ENCODE measurements around the gene COX7A2L. TPM values are rescaled to one million over a fixed set of nuclear protein-coding genes. Genes with fewer than 3 reads are reported as not detected.

The COX7A2L gene
- total and polyA plus RNA-seq, 4 experiments from 2014 or later: 77.2 to 267 (median 124) TPM

GRCh38 chr2:42321452-42322064 lies 39.5 kb downstream of the COX7A2L start:
- H3K4me3 Mint-ChIP-seq: peak overlapping the region in 5 of 8 donors; percentile 22 to 70 (median 55)
- H3K4me1 ChIP-seq (ENCODE audit: insufficient read depth, low read length): peaks cover 50% of the 10 kb centered on the region
- H3K36me3 Mint-ChIP-seq: peaks cover 36 to 61% of the 10 kb centered on the region in 2 donors
- H3K9me3 ChIP-seq (ENCODE audit: control insufficient read depth in 1 of 2, low read length in 2 of 2): no peaks in the 10 kb centered on the region
- H3K27ac ChIP-seq (ENCODE audit: low read depth, low read length): no peak overlapping the region
- H3K4me3 ChIP-seq (ENCODE audit: low read length in 2 of 2): no peak overlapping the region
- no peaks in the 10 kb centered on the region for H3K9me3 Mint-ChIP-seq
- CTCF ChIA-PET (ENCODE audit: partially characterized antibody): interaction anchor here (1.5 kb wide), 1 partner anchor 75 kb away, joined by 3 read pairs; no protein-coding TSS in a partner anchor
- DNase-seq: peak in 3 of 5 donors; percentile 27 to 41 (median 34)
- H3K4me1 Mint-ChIP-seq: peaks cover 29 to 60% (median 39%) of the 10 kb centered on the region in 4 donors
- no peaks in the 10 kb centered on the region for H3K27me3 Mint-ChIP-seq
- peak overlapping the region; percentile 78 to 96 (median 90) for H3K27ac Mint-ChIP-seq
- POLR2A ChIA-PET (ENCODE audit: partially characterized antibody): interaction anchor here (0.7 to 1.7 kb wide), 5 partner anchors 9 to 216 kb away, joined by 3 to 5 read pairs (median 4); partner anchors contain the start of gene COX7A2L
- intact Hi-C loops (cut with micrococcal nuclease): no loop called here
- peaks cover 47% of the 10 kb centered on the region for H3K36me3 ChIP-seq (ENCODE audit: insufficient read depth, low read length)
- no peaks in the 10 kb centered on the region for H3K27me3 ChIP-seq (ENCODE audit: insufficient read depth, low read length)

GRCh38 chr2:42319265-42319664 lies 41.8 kb downstream of the COX7A2L start:
- peak overlapping the region in 4 of 7 donors; percentile 2 to 47 (median 24) for H3K27ac Mint-ChIP-seq
- H3K27me3 ChIP-seq (ENCODE audit: insufficient read depth, low read length): no peaks in the 10 kb centered on the region
- no peak for DNase-seq
- H3K4me1 Mint-ChIP-seq: peaks cover 37 to 73% (median 52%) of the 10 kb centered on the region in 4 donors
- ChIA-PET POLR2A (ENCODE audit: partially characterized antibody) (interaction anchor here (1.2 to 1.3 kb wide), 2 partner anchors 10 to 24 kb away, joined by 4 to 5 read pairs; no protein-coding TSS in a partner anchor), CTCF (ENCODE audit: partially characterized antibody) (interaction anchor here (1.3 kb wide), 1 partner anchor 9 kb away, joined by 6 read pairs; no protein-coding TSS in a partner anchor)
- no peak overlapping the region for H3K27ac ChIP-seq (ENCODE audit: low read depth, low read length)
- H3K9me3 Mint-ChIP-seq: no peaks in the 10 kb centered on the region
- no peak overlapping the region for H3K4me3 ChIP-seq (ENCODE audit: low read length in 2 of 2)
- no peak overlapping the region for H3K4me3 Mint-ChIP-seq
- no peaks in the 10 kb centered on the region for H3K27me3 Mint-ChIP-seq
- peaks cover 55% of the 10 kb centered on the region for H3K4me1 ChIP-seq (ENCODE audit: insufficient read depth, low read length)
- H3K36me3 Mint-ChIP-seq: peaks cover 50 to 64% of the 10 kb centered on the region in 2 donors
- intact Hi-C loops (cut with micrococcal nuclease): no loop called here
- H3K36me3 ChIP-seq (ENCODE audit: insufficient read depth, low read length): peaks cover 48% of the 10 kb centered on the region
- H3K9me3 ChIP-seq (ENCODE audit: control insufficient read depth in 1 of 2, low read length in 2 of 2): no peaks in the 10 kb centered on the region

- Histone ChIP-seq H3K27me3 (ENCODE audit: insufficient read depth, low read length) (no peaks in the 10 kb centered on the region), H3K9me3 (ENCODE audit: control insufficient read depth in 1 of 2, low read length in 2 of 2) (no peaks in the 10 kb centered on the region), H3K4me3 (ENCODE audit: low read length in 2 of 2) (no peak overlapping the region), H3K27ac (ENCODE audit: low read depth, low read length) (no peak overlapping the region), H3K4me1 (ENCODE audit: insufficient read depth, low read length) (peaks cover 55% of the 10 kb centered on the region), H3K36me3 (ENCODE audit: insufficient read depth, low read length) (peaks cover 42% of the 10 kb centered on the region)
- CTCF ChIA-PET (ENCODE audit: partially characterized antibody): interaction anchor here (1.0 kb wide), 1 partner anchor 80 kb away, joined by 3 read pairs; no protein-coding TSS in a partner anchor
- Mint-ChIP-seq H3K36me3 (peaks cover 50 to 66% of the 10 kb centered on the region in 2 donors), H3K9me3 (no peaks in the 10 kb centered on the region), H3K4me3 (peak overlapping the region in 5 of 8 donors; percentile 28 to 67 (median 64)), H3K4me1 (peaks cover 37 to 71% (median 52%) of the 10 kb centered on the region in 4 donors), H3K27me3 (no peaks in the 10 kb centered on the region), H3K27ac (peak overlapping the region; percentile 74 to 92 (median 81))
- intact Hi-C loops (cut with micrococcal nuclease): no loop called here
- DNase-seq: no peak
- POLR2A ChIA-PET (ENCODE audit: partially characterized antibody): interaction anchor here (0.8 to 1.1 kb wide), 2 partner anchors 12 to 185 kb away, joined by 3 to 4 read pairs; no protein-coding TSS in a partner anchor
Measured at GRCh38 chr2:42317945-42318344, 43.1 kb downstream of the COX7A2L start.

GRCh38 chr2:42317486-42317885 lies 43.5 kb downstream of the COX7A2L start:
- Mint-ChIP-seq H3K27me3 (no peaks in the 10 kb centered on the region), H3K27ac (peak overlapping the region; percentile 74 to 92 (median 81)), H3K9me3 (no peaks in the 10 kb centered on the region), H3K36me3 (peaks cover 50 to 64% of the 10 kb centered on the region in 2 donors), H3K4me3 (peak overlapping the region in 5 of 8 donors; percentile 28 to 67 (median 64)), H3K4me1 (peaks cover 33 to 67% (median 49%) of the 10 kb centered on the region in 4 donors)
- Histone ChIP-seq H3K27me3 (ENCODE audit: insufficient read depth, low read length) (no peaks in the 10 kb centered on the region), H3K9me3 (ENCODE audit: control insufficient read depth in 1 of 2, low read length in 2 of 2) (no peaks in the 10 kb centered on the region), H3K36me3 (ENCODE audit: insufficient read depth, low read length) (peaks cover 38% of the 10 kb centered on the region), H3K4me3 (ENCODE audit: low read length in 2 of 2) (no peak overlapping the region), H3K27ac (ENCODE audit: low read depth, low read length) (no peak overlapping the region), H3K4me1 (ENCODE audit: insufficient read depth, low read length) (peaks cover 52% of the 10 kb centered on the region)
- intact Hi-C loops (cut with micrococcal nuclease): no loop called here
- POLR2A ChIA-PET (ENCODE audit: partially characterized antibody): interaction anchor here (0.8 to 1.1 kb wide), 2 partner anchors 12 to 185 kb away, joined by 3 to 4 read pairs; no protein-coding TSS in a partner anchor
- no peak for DNase-seq
- CTCF ChIA-PET (ENCODE audit: partially characterized antibody): interaction anchor here (1.0 kb wide), 1 partner anchor 79 kb away, joined by 3 read pairs; no protein-coding TSS in a partner anchor

GRCh38 chr2:42316910-42317309 lies 44.1 kb downstream of the COX7A2L start:
- peak overlapping the region; percentile 49 to 88 (median 86) for H3K27ac Mint-ChIP-seq
- H3K4me3 Mint-ChIP-seq: peak overlapping the region in 2 of 8 donors; percentile 21 to 64
- H3K4me1 Mint-ChIP-seq: peaks cover 31 to 61% (median 46%) of the 10 kb centered on the region in 4 donors
- peaks cover 51 to 68% of the 10 kb centered on the region in 2 donors for H3K36me3 Mint-ChIP-seq
- CTCF ChIA-PET (ENCODE audit: partially characterized antibody): interaction anchor here (1.0 kb wide), 1 partner anchor 79 kb away, joined by 3 read pairs; no protein-coding TSS in a partner anchor
- POLR2A ChIA-PET (ENCODE audit: partially characterized antibody): interaction anchor here (0.8 to 1.1 kb wide), 3 partner anchors 10 to 184 kb away, joined by 3 to 4 read pairs (median 3); no protein-coding TSS in a partner anchor
- Histone ChIP-seq H3K36me3 (ENCODE audit: insufficient read depth, low read length) (peaks cover 38% of the 10 kb centered on the region), H3K27me3 (ENCODE audit: insufficient read depth, low read length) (no peaks in the 10 kb centered on the region), H3K9me3 (ENCODE audit: control insufficient read depth in 1 of 2, low read length in 2 of 2) (no peaks in the 10 kb centered on the region), H3K4me1 (ENCODE audit: insufficient read depth, low read length) (peaks cover 47% of the 10 kb centered on the region), H3K27ac (ENCODE audit: low read depth, low read length) (no peak overlapping the region), H3K4me3 (ENCODE audit: low read length in 2 of 2) (no peak overlapping the region)
- H3K27me3 Mint-ChIP-seq: no peaks in the 10 kb centered on the region
- DNase-seq: no peak
- H3K9me3 Mint-ChIP-seq: no peaks in the 10 kb centered on the region
- intact Hi-C loops (cut with micrococcal nuclease): no loop called here

GRCh38 chr2:42315844-42316470 lies 45.1 kb downstream of the COX7A2L start:
- Mint-ChIP-seq H3K4me3 (no peak overlapping the region), H3K9me3 (no peaks in the 10 kb centered on the region), H3K27me3 (no peaks in the 10 kb centered on the region), H3K4me1 (peaks cover 26 to 52% (median 40%) of the 10 kb centered on the region in 4 donors), H3K27ac (peak overlapping the region in 6 of 7 donors; percentile 26 to 87 (median 82)), H3K36me3 (peaks cover 53 to 62% of the 10 kb centered on the region in 2 donors)
- no peak overlapping the region for H3K27ac ChIP-seq (ENCODE audit: low read depth, low read length)
- no peak for DNase-seq
- POLR2A ChIA-PET (ENCODE audit: partially characterized antibody): interaction anchor here (1.1 kb wide), 1 partner anchor 11 kb away, joined by 3 read pairs; no protein-coding TSS in a partner anchor
- no peak overlapping the region for H3K4me3 ChIP-seq (ENCODE audit: low read length in 2 of 2)
- intact Hi-C loops (cut with micrococcal nuclease): no loop called here
- CTCF ChIA-PET (ENCODE audit: partially characterized antibody): interaction anchor here (1.0 kb wide), 1 partner anchor 227 kb away, joined by 3 read pairs; no protein-coding TSS in a partner anchor
- no peaks in the 10 kb centered on the region for H3K9me3 ChIP-seq (ENCODE audit: control insufficient read depth in 1 of 2, low read length in 2 of 2)
- no peaks in the 10 kb centered on the region for H3K27me3 ChIP-seq (ENCODE audit: insufficient read depth, low read length)
- H3K4me1 ChIP-seq (ENCODE audit: insufficient read depth, low read length): peaks cover 37% of the 10 kb centered on the region
- H3K36me3 ChIP-seq (ENCODE audit: insufficient read depth, low read length): peaks cover 38% of the 10 kb centered on the region

All from CD4-positive, alpha-beta memory T cell (primary cell).